Measurements from ENCODE around the gene LRP1B. TPM values are rescaled to one million over a fixed set of nuclear protein-coding genes. Genes with fewer than 3 reads are reported as not detected.

LRP1B gene
- total RNA-seq, 1 donor from 2014 or later, result 0.38 TPM

- no peak overlapping the region for H3K4me3 ChIP-seq (ENCODE audit: low read depth, low read length)
- no peak for TF ChIP-seq CTCF (IDR thresholded peaks at IDR 0.05; ENCODE audit: insufficient read depth, low read length, poor library complexity, severe bottlenecking)
- no peaks in the 10 kb centered on the region for H3K36me3 ChIP-seq (ENCODE audit: control insufficient read depth, insufficient read depth, low read length)
- H3K27me3 ChIP-seq (ENCODE audit: control insufficient read depth, insufficient read depth, low read length), result no peaks in the 10 kb centered on the region
- DNase-seq (ENCODE audit: low read depth), result no peak
These were observed 491.0 kb downstream of the LRP1B start for GRCh38 chr2:141639809-141640208.

- no peak for TF ChIP-seq CTCF (IDR thresholded peaks at IDR 0.05; ENCODE audit: insufficient read depth, low read length, poor library complexity, severe bottlenecking)
- Histone ChIP-seq H3K27me3 (ENCODE audit: control insufficient read depth, insufficient read depth, low read length) (no peaks in the 10 kb centered on the region), H3K4me3 (ENCODE audit: low read depth, low read length) (no peak overlapping the region), H3K36me3 (ENCODE audit: control insufficient read depth, insufficient read depth, low read length) (no peaks in the 10 kb centered on the region)
- no peak for DNase-seq (ENCODE audit: low read depth)
These were observed 497.7 kb downstream of the LRP1B start for GRCh38 chr2:141633132-141633531.

GRCh38 chr2:141630407-141630930 lies 500.3 kb downstream of the LRP1B start:
- no peaks in the 10 kb centered on the region for H3K27me3 ChIP-seq (ENCODE audit: control insufficient read depth, insufficient read depth, low read length)
- no peaks in the 10 kb centered on the region for H3K36me3 ChIP-seq (ENCODE audit: control insufficient read depth, insufficient read depth, low read length)
- no peak overlapping the region for H3K4me3 ChIP-seq (ENCODE audit: low read depth, low read length)
- TF ChIP-seq CTCF (IDR thresholded peaks at IDR 0.05; ENCODE audit: insufficient read depth, low read length, poor library complexity, severe bottlenecking), result no peak
- no peak for DNase-seq (ENCODE audit: low read depth)

GRCh38 chr2:141620372-141620771 lies 510.4 kb downstream of the LRP1B start:
- DNase-seq (ENCODE audit: low read depth), result no peak
- Histone ChIP-seq H3K4me3 (ENCODE audit: low read depth, low read length) (no peak overlapping the region), H3K36me3 (ENCODE audit: control insufficient read depth, insufficient read depth, low read length) (no peaks in the 10 kb centered on the region), H3K27me3 (ENCODE audit: control insufficient read depth, insufficient read depth, low read length) (no peaks in the 10 kb centered on the region)
- no peak for TF ChIP-seq CTCF (IDR thresholded peaks at IDR 0.05; ENCODE audit: insufficient read depth, low read length, poor library complexity, severe bottlenecking)

- H3K4me3 ChIP-seq (ENCODE audit: low read depth, low read length), result no peak overlapping the region
- DNase-seq (ENCODE audit: low read depth), result no peak
- H3K36me3 ChIP-seq (ENCODE audit: control insufficient read depth, insufficient read depth, low read length), result no peaks in the 10 kb centered on the region
- H3K27me3 ChIP-seq (ENCODE audit: control insufficient read depth, insufficient read depth, low read length), result no peaks in the 10 kb centered on the region
- TF ChIP-seq CTCF (IDR thresholded peaks at IDR 0.05; ENCODE audit: insufficient read depth, low read length, poor library complexity, severe bottlenecking), result no peak
These were observed 512.4 kb downstream of the LRP1B start for GRCh38 chr2:141618457-141618856.

GRCh38 chr2:141611981-141612380 lies 518.8 kb downstream of the LRP1B start:
- Histone ChIP-seq H3K4me3 (ENCODE audit: low read depth, low read length) (no peak overlapping the region), H3K27me3 (ENCODE audit: control insufficient read depth, insufficient read depth, low read length) (no peaks in the 10 kb centered on the region), H3K36me3 (ENCODE audit: control insufficient read depth, insufficient read depth, low read length) (no peaks in the 10 kb centered on the region)
- no peak for TF ChIP-seq CTCF (IDR thresholded peaks at IDR 0.05; ENCODE audit: insufficient read depth, low read length, poor library complexity, severe bottlenecking)
- peak; percentile 10 for DNase-seq (ENCODE audit: low read depth)

Measured in kidney epithelial cell (primary cell).